Pons (tissue), 1 donor: Measurements from ENCODE around the gene TIMELESS.
A peak's percentile ranks its signal among the peaks of the same experiment; 100 is the strongest.
"Not testable (repeated sequence)": the region's sequence is repeated elsewhere in the genome, so short reads cannot be mapped to it uniquely, and the experiment has no call there.

ENCODE experiments used
- DNase-seq: peaks from one replicate; pipeline ENCODE4 v3.0.0-alpha.2; 2016; ENCODE audit warnings: low spot score

TIMELESS gene

GRCh38 chr12:56448860-56449621 is at the start of gene TIMELESS:
Gene TIMELESS, minus strand, starts transcription at chr12:56449426. Its CDS starts 15,256 bp downstream, at chr12:56434170.
- DNase-seq: peak; percentile 94

GRCh38 chr12:56498126-56498902 is 49.1 kb upstream of the TIMELESS start:
- DNase-seq: not testable (repeated sequence)

- DNase-seq: not testable (repeated sequence)
Measured at GRCh38 chr12:56496704-56497103, 47.5 kb upstream of the TIMELESS start.

- DNase-seq: not testable (repeated sequence)
Measured at GRCh38 chr12:56494481-56494880, 45.3 kb upstream of the TIMELESS start.

GRCh38 chr12:56494106-56494415 is 44.8 kb upstream of the TIMELESS start:
- DNase-seq: not testable (repeated sequence)

- not testable (repeated sequence) for DNase-seq
Measured at GRCh38 chr12:56493409-56494105, 44.3 kb upstream of the TIMELESS start.

- no peak for DNase-seq
Measured at GRCh38 chr12:56490360-56490759, 41.1 kb upstream of the TIMELESS start.

GRCh38 chr12:56488041-56488955 is 39.1 kb upstream of the TIMELESS start, which contains the start of gene GLS2:
Gene GLS2, minus strand, starts transcription at chr12:56488161. Its CDS starts 43 bp downstream, at chr12:56488118.
- peak; percentile 86 for DNase-seq

- no peak for DNase-seq
Measured at GRCh38 chr12:56487448-56488040, 38.3 kb upstream of the TIMELESS start.

GRCh38 chr12:56486694-56487093 is 37.5 kb upstream of the TIMELESS start:
- no peak for DNase-seq

GRCh38 chr12:56484566-56484965 is 35.3 kb upstream of the TIMELESS start:
- no peak for DNase-seq

GRCh38 chr12:56479625-56480024 is 30.4 kb upstream of the TIMELESS start:
- DNase-seq: no peak

- no peak for DNase-seq
Measured at GRCh38 chr12:56477521-56478225, 28.4 kb upstream of the TIMELESS start.

- DNase-seq: no peak
Measured at GRCh38 chr12:56476972-56477432, 27.8 kb upstream of the TIMELESS start.

- DNase-seq: no peak
Measured at GRCh38 chr12:56476143-56476542, 26.9 kb upstream of the TIMELESS start.

GRCh38 chr12:56474389-56474788 is 25.2 kb upstream of the TIMELESS start:
- no peak for DNase-seq

GRCh38 chr12:56469007-56469930 is 20.0 kb upstream of the TIMELESS start:
- DNase-seq: no peak

GRCh38 chr12:56468216-56469006 is 19.2 kb upstream of the TIMELESS start, which contains the start of gene SPRYD4:
Gene SPRYD4, plus strand, starts transcription at chr12:56468578. Its CDS starts 14 bp downstream, at chr12:56468592.
- DNase-seq: peak; percentile 95
